HT-29 (cell line): ENCODE data around the gene ATP10A. TPM values are rescaled to one million over a fixed set of nuclear protein-coding genes. Genes with fewer than 3 reads are reported as not detected.
"Not testable (repeated sequence)": the region's sequence is repeated elsewhere in the genome, so short reads cannot be mapped to it uniquely, and the experiment has no call there.

Experiments
- DNase-seq: peaks from one replicate; pipeline ENCODE4 v3.0.0-alpha.2; 2015; ENCODE audit warnings: low spot score
- total RNA-seq: library from RNA; depleted of rRNA; stranded (reverse); fragments of >200 nt; shearing (Covaris generic); gene quantifications from 2 replicates; pipeline ENCODE4 v1.2.3, GENCODE V29; 2014

The ATP10A gene
- total RNA-seq, 1 experiment from 2014 or later: not detected

DNA sequence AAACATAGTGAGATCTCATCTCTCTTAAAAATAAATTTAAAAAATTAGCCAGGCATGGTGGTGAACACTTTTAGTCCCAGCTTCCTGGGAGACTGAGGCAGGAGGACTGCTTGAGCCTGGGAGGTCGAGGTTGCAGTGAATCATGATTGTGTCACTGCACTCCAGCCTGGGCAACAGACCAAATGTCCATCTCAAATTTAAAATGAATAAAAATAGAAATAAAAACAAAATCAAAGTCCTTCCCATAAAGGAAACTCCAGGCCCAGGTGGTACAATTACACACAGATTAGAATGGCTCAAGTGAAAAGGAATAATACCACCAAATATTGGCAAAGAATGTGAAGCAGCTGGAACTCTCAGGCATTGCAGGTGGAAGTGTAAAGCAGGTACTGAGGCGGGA lies 19.3 kb upstream of the ATP10A start:
- DNase-seq: no peak

DNA sequence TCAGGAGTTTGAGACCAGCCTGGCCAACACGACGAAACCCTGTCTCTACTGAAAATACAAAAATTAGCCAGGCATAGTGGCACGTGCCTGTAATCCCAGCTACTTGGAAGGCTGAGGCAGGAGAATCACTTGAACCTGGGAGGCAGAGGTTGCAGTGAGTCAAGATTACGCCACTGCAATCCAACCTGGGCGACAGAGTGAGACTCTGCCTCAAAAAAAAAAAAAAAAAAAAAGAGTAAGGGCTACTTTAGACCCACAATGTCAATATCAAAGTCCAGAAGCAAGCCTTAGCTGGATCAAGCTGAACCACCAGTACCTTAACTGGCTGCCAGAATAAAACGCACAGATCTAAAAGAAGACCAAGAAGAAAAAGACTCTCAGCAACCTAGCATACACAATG lies 17.8 kb upstream of the ATP10A start:
- DNase-seq: not testable (repeated sequence)

DNA sequence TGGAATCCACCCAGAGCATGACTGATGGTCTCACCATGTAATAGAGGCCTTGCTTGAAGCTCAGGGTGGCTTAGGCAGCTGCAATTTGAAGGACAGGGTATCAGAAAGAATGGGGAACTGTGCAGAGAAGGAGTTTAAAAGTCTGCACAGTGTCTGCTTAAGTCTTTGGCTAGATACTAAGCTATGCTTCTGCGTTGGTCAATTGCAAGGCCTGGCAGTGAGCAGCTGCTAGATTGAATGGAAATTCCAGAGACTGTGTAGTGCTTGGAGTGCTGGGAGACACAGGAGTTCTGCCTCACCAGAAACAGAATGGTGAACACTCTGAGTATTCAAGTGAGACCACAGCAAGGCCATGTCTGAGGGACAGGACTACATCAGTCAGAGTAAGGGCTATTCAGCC lies 17.3 kb upstream of the ATP10A start:
- DNase-seq: no peak

DNA sequence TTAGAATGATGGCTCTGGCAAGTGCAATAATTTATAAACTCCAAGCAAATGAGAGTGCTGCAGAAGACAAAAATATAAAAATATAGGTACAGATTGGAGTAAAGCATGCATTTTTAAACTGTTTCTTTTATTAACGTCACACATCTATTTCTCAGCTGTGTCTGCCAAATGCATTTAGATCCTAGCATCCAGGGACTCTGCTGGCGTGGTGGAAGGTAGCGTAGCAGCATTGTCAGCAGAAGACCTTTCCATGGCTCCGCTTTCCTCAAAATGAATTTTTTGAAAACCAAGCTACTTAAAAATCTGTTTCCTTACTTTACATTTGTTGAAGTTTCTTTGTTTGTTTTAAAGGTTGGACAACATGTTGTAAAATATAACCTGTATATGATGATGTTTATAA lies 16.3 kb upstream of the ATP10A start:
- DNase-seq: no peak

DNA sequence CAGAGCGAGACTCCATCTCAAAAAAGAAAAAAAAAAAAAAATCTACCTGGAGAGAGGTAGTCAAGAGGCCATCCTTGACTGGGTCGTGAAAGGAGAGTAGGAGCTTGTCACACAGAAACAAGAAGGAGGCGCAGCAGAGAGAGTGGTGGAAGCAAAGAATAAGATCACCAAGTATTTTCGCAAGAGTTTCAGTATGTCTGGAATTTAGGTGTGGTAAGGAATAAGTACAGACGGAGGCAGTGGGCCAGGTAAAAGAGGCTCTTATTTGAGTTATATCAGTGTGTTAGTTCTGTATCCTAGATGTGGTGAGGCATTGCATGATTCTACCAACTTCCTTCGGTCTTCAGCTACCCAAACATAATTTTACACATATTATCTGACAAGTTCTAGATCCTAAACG lies 14.6 kb upstream of the ATP10A start:
- no peak for DNase-seq

DNA sequence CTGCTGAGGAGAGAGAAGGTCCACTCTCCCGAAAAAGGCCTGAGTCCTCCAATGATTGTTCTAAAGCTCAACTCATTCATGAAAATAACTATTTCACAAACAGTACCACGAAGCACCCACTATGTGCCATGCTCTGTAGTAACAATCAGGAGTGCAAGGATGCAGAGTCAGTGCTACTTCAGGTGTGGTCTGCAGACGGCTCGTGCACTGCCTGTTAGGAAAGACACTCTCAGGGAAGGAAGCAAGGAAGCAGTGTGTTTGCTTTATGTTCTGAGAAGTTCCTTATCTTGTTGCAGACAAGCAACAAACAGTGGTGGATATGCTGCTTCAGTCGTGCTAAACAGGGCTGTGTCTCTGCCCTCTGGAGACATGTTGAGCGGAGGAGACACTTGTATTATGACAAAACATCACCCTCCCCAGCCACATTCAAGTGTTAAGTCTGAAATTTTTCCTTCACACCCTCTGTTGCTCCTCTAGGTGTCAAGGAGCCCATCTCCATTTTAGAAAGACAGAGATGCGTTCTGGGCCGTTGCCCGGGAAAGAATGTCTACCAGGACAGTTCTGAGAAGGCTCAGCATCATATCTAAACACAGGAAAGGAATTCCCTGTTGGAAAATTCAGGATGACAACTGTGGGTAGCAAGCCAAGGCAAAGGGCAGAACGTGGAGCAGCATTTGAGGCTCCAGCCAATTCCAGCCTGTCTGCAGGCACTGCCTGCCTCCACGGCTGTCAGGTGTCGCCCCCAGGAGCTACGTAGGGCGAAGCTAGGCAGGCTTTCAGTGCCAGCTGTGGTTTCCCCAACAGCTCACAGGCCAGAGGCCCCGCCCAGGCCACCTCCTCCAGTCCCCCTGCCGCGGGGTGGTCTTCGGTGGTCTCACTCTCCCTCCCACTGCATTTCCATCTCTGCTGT lies 13.4 kb upstream of the ATP10A start:
- no peak for DNase-seq

DNA sequence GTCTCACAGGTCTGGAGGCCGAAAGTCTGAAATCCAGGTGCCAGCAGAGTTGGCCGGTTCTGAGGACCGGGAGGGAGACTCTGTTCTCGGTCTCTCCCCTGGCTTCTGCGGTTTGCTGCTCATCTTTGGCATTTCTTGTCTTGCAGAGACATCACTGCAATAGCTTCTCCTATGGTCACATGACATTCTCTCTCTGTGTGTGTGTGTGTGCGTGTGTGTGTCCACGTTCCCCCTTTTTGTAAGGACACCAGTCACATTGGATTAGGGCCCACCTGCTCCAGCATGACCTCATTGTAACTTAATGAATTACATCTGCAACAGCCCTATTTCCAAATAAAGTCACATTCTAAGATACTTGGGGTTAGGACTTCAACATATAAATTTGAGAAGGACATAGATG lies 12.4 kb upstream of the ATP10A start:
- DNase-seq: no peak

DNA sequence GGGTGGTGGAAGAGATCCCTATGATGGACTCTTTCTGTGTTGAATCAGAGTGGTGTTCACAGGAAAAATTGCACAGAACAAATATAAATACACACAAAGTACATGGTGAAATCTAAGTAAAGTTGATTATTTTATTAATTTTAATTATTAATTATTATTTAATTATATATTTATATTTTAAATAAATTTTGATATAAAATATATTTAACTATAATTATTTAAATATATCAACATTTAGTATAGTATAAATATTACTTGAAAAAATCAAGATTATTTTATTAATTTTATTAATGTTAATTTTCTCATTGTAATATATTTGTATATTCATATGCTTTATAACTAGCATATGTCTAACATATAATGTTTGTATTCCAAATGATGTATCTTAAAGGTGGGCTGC lies 11.3 kb upstream of the ATP10A start:
- no peak for DNase-seq

DNA sequence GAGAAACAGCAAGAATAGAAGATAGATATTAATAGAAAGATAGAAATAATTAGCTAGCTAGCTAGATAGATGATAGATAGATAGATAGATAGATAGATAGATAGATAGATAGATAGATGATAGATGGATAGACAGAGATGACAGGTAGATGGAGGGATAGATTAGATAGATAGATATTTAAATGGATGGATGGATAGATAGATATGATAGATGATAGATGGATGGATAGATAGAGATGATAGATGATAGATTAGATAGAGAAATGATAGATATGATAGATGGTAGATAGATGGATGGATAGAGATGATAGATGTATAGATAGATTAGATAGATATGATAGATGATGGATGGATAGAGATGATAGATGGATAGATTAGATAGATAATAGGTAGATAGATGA lies 8.3 kb upstream of the ATP10A start:
- DNase-seq: no peak

DNA sequence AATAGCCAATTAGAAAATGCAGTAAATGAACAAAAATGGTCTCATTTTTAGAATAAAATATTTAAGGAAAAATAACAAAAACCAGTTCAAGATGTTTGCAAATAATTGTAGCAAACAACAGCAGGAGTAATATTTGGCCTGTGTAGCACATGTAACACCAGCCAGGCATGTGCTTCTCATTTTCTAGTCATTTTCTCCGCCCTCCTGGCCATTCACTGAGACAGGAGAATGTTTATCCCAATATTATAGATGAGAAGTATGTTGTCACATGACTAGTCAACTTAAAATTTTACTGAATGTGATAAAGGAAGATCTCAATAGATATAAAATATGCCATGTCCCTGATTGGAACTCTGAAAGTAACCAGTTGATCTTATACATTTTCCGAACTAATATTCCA lies 7.8 kb upstream of the ATP10A start:
- DNase-seq: no peak

DNA sequence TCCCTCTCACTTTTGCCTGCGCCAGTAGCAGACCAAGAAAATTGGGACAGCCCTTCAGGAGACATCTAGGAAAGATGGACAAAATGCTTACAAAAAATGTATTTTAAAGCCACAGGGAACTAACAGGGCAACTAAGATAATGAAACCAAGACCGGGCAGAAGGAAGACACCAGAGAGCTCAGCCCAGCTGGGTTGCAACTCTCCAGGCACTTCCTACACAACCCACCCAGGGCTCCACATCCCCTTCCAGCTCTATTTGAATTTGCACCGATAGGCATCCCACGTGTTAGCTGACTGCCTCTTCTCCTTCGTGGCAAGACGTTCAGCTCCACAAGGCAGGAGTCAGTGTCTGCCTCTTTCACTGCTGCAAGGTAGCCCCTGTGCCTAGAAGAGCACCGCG lies 6.6 kb upstream of the ATP10A start:
- no peak for DNase-seq

DNA sequence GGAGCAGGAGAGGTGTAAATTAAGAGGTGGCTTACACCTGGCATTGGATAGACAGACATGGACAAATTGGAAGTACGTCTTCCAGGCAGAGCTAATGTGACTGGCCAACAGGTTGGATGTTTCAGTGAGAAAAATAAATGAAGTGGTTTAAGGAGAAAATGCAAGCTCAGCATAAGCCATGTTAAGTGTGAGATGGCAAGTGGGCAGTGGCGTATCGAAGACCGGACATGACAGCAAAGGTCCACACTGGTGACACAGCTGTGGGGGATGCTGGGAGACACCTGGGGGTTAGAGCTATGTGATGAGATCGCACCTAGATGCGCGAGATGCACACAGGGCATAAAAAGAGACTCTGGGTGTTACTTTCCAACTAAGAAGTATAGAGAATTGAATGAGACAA lies 3.7 kb upstream of the ATP10A start:
- no peak for DNase-seq

DNA sequence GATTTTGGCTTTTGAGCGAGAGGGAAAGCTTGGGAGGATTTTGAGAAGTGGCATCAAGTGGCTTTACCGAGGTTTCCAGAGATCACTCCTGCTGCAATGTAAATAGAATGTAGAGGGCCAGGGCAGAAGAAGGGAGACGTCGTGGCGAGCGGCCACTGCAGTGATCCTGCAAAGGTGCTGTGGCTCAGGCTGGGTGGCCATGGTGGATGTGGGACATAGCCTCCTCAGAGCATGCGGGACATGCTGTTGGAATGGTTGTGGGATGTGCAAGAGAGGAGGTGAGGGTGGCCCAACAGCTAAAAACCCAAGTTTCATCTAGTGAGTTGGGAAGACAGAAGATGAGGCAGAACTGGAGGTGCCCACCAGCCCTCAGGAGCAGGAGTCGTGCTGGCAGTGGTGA lies 3.1 kb upstream of the ATP10A start:
- no peak for DNase-seq

DNA sequence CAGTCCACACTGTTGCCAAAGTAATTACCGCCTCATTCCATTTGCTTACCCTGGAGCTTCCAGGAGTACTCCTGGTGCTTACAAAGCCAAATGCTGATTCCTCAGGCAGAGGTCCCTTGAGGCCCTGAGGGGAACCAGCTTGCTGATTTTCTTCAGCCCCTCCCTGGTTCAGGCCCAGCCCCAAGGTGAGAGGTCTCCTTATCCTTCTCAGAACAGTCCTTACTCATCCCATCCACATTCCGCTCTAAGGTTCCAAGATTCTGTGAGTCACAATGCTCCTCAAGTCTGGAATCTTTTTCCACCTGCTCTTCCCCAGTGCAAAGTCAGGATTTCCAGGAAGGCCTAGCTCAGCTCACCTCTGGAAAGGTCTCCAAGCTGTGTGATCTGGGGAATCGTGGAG lies 1.8 kb upstream of the ATP10A start:
- DNase-seq: no peak

DNA sequence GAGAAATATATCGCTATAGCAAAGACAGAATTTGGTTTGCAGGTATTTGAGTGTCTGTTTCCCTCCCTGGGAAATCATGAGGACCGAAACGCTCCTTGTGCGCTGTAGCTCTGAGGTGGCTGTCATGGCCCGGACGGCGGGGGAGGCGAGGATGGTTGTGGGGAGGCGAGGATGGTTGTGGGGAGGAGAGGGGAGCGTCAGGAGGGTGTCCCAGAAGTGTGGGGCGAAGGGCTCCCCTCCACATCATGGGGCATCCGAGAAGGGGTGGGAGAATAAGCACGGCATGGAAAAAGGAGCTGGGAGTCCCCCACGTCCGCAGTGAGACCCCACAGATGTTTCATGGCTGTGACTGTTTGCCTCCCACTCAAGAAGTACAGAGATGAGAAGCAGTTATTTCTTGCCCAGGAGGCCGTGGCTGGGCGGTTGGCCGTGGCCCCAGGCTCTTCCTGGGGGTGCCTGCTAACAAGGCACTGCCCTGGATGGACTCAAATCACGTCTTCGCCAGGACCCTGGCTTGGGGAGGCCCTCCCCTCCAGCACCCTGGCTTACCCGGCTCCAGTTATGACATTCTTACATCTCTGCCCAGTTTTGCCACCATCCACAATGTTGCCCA lies 947 bp upstream of the ATP10A start:
- no peak for DNase-seq

DNA sequence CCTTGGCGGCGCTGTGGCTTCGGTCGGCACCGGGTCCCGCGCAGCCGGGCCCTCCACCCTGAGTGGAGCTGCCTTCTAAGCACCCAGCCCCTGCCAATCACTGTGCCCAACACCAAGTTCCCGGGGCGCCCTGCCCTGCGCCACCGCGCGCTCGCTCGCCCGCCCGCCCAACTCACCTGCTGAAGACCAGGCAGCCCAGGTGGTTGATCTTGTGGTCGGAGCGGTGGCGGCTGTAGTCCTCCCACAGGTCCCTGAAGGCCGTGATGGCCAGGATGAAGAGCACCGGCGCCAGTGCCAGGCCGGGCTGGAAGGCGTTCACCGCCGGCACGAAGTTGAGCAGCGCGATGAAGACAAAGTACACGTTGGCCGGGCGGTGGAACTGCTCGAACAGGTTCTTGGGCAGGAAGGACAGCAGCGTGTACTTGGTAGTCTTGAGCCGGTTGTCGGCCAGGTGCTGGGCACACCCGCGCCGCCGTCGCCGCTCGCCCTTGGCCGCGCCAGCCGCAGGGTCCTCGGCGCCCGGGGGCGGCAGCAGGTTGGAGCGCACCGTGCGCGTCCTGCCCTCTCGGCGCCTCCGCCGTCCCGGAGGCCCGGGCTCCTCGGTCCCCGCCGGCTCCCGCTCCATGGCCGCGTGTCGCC lies 536 bp downstream of the ATP10A start:
- no peak for DNase-seq

DNA sequence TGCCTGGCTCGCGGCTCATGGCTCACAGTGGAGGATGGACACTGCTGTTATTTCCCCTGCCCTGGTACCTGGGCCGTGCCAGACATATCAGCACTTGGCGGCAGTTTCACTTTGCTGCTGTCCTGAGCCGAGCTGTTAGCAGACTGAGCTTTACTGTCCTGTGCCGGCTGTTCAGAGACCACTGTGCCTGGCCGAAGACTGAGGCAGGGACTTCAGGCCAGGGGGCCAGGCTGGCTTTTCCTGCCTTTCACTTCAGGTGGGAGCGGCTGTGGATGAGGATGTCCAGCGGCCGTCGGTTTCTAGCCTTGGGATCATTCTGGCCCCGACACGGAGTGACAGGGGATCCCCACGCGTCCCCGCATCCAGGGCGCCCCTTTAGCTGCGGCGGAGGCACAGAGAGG lies 1.1 kb downstream of the ATP10A start:
- DNase-seq: no peak

DNA sequence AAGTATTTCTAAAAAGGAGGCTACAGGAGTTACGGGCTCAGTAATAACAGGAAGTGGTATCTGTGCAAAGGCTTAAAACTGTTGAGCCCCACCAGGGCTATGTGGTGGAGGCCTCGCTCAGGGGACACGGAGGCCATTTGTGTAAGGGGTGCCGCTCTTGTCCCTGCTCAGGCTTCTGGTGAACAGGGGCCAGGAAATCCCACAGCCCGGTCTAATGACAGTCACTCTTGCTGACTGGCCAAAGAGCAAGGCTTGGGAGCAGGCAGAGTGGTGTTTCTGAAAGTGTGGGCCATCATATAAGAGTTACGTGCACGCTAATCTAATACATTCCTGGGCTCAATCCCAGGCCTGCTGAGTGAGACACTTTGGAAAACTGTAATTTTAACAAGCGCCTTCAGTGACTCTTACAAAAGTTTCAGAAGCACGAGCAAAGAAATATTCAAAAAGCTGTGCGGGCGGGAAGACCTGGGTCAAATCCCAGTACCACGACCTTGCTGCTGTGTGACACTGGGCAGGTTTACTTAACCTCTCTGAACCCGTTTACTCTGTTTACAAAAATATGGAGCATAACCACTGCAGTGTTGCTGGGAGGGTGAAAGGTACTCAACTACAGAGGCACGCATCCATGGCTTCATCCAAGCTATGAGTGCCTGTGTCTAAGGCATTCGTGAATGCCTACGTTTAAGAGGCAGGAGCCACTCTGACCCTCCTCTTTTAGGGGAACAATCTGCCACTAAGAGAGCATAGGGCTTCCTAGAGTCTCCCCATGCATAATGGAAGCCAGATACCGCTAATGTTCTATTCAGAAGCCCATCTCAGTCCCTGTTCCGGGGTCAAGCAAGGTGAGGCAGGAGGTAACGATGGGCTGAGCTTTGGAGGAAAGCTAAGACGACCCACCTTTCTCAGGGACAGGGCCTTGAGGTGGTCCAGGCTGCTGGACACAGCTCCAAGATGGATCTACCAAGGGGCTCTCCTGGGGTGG lies 2.0 kb downstream of the ATP10A start:
- DNase-seq: no peak

DNA sequence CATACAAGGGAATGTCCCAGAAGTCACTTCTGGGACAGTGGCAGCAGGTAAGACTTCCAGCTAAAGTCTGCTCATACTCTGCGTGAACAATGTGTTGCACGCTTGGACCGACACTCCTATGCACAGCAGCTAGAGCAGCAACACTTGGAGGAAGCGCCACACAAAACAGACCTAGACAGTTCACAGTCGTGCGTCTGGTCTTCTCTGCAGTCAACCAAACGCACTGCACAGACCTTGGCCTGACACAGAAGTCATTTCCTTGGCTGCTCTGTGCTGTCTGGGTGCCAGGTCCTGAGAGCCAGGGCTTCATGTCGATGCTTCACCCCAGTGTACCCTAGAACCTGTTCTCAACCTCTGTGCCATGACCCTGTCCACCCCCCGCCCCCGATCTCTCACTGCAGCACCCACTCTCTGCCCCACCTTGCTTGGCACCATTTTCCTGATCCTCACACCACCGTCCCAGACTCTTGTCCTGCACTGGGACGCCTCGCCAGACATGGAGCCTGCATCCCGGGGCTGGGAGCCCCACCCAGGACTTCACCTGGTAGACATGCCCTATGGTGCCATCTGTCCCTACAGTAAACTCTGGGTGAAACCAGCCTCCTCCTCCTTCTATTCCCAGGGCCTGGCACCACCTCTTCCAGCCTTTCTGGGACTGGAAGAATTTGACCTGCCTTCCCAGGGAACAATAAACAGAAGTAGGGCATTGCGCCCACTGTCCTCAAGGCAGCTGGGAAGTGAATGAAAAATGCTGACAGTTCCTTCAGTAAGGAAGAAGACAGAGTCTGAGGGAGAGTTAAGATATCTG lies 3.1 kb downstream of the ATP10A start:
- no peak for DNase-seq

DNA sequence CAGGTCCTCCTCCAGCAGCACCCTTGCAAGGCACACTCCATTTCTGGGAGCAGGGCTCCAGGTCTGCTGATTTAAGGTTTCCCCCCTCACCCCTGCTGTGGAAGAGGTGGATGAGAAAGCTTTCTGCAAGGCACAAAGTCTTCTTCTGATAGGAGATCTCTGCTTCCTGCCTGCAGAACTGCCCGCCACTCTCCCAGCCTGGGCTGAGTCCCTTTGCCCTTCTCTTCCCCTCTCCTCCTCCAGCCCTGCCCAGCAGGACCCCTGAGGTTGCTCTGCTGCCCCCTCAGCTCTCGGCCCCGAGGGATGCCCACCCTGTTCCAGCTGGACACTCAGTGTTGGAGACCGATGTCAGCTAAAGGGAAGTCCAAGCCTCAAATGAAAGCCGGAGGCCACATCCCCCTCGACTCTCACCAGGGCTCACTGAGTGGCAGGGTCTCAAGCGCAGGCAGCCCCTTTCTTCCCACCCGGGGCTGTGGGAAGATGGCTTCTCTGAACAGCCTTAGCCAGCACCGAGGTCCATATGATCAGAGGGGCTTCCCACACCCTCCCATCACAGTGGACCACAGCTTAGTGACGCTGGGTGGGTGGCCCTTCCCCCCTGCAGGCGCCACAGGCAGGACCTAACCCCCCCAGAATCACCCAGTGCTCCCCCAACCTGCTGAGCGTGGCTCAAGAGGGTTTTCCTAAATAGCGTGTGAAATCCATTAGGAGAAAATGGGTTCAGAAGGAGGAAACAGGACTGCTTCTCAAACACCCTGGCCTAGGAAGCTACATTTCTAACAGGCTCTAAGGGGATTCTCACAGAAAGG lies 4.0 kb downstream of the ATP10A start:
- no peak for DNase-seq
